HepG2 (cell line): ENCODE results near the gene CCNI2.

Source experiments
- FOXM1 ChIP-seq: sonication (generic); formaldehyde crosslinking; IDR thresholded peaks from 2 replicates; pipeline ENCODE4 v1.5.0; 2020; ENCODE audit warnings: missing genetic modification reagents
- KDM6A ChIP-seq: IDR thresholded peaks from 2 replicates; pipeline ENCODE4 v1.6.1; 2016; ENCODE audit warnings: low read depth
- SMC3 ChIP-seq: IDR thresholded peaks from 2 replicates; pipeline ENCODE4 v1.6.1; 2011; ENCODE audit warnings: low read length, improper control_type of control experiment
- STAG1 ChIP-seq: sonication (generic); formaldehyde crosslinking; IDR thresholded peaks from 2 replicates; pipeline ENCODE4 v1.4.0; 2020; ENCODE audit warnings: missing genetic modification reagents
- TF ChIP-seq, protein P1 (sequence below), 2 experiments: IDR thresholded peaks; 2 replicates each; pipeline ENCODE4 v1.6.1; 2011 to 2012; ENCODE audit warnings: low read length in 2 of 2, borderline replicate concordance in 1 of 2, low read depth in 1 of 2, mild to moderate bottlenecking in 1 of 2, moderate library complexity in 1 of 2

DNA sequence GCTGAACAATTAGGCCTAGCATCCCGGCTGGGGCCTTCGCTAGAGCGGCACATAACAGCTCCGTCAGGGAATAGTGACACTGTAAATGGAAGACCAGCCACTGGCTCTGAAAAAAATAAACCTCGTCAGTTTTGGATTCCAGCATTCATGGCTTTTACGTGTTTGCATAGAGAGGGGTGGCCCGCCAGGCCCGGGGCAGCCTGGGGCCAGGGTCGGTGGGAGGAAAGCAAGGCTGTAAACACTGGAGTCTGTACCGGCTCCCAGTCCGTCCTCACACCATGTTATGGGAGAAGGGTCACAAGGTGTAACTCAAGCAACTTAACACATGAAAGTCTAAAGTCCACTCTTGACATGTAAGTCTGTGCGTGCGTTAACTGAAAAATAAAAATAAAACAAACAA is 11.2 kb downstream of the CCNI2 start:
- TF ChIP-seq SMC3 = no peak
- TF ChIP-seq, protein P1, sequence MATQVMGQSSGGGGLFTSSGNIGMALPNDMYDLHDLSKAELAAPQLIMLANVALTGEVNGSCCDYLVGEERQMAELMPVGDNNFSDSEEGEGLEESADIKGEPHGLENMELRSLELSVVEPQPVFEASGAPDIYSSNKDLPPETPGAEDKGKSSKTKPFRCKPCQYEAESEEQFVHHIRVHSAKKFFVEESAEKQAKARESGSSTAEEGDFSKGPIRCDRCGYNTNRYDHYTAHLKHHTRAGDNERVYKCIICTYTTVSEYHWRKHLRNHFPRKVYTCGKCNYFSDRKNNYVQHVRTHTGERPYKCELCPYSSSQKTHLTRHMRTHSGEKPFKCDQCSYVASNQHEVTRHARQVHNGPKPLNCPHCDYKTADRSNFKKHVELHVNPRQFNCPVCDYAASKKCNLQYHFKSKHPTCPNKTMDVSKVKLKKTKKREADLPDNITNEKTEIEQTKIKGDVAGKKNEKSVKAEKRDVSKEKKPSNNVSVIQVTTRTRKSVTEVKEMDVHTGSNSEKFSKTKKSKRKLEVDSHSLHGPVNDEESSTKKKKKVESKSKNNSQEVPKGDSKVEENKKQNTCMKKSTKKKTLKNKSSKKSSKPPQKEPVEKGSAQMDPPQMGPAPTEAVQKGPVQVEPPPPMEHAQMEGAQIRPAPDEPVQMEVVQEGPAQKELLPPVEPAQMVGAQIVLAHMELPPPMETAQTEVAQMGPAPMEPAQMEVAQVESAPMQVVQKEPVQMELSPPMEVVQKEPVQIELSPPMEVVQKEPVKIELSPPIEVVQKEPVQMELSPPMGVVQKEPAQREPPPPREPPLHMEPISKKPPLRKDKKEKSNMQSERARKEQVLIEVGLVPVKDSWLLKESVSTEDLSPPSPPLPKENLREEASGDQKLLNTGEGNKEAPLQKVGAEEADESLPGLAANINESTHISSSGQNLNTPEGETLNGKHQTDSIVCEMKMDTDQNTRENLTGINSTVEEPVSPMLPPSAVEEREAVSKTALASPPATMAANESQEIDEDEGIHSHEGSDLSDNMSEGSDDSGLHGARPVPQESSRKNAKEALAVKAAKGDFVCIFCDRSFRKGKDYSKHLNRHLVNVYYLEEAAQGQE (IDR thresholded peaks at IDR 0.05; ENCODE audit: borderline replicate concordance in 1 of 2, low read depth in 1 of 2, low read length in 2 of 2) = no peak
- TF ChIP-seq FOXM1 (CRISPR knock-in tag) = no peak
- no peak for TF ChIP-seq STAG1 (CRISPR knock-in tag)
- no peak for TF ChIP-seq KDM6A (CRISPR knock-in tag)
